Astrocyte of the cerebellum (primary cell): ENCODE measurements around the gene AKIP1.

Source experiments
- DNase-seq: peaks from one replicate; pipeline ENCODE4 v3.0.0-alpha.2; 2011; ENCODE audit warnings: low read depth
- H3K4me3 ChIP-seq: 2 replicates; pipeline ENCODE4 v1.5.1; 2011; ENCODE audit warnings: mild to moderate bottlenecking, low read depth, low read length, moderate library complexity
- CTCF ChIP-seq: IDR thresholded peaks from 2 replicates; pipeline ENCODE4 v1.5.1; 2012; ENCODE audit warnings: low read length, low read depth, moderate library complexity, mild to moderate bottlenecking; ENCODE audit errors: missing control alignments
- in situ Hi-C: cut with HindIII; loops from 2 replicates; pipeline ENCODE4 v1.10.0; 2017; ENCODE audit warnings: low sequenced_read_pairs

AKIP1 gene

GRCh38 chr11:8937159-8937558 is 26.2 kb downstream of the AKIP1 start:
- TF ChIP-seq CTCF, result no peak
- no peak overlapping the region for H3K4me3 ChIP-seq
- DNase-seq, result no peak
- in situ Hi-C loops, result no loop called here

- H3K4me3 ChIP-seq, result no peak overlapping the region
- TF ChIP-seq CTCF, result no peak
- DNase-seq, result no peak
- in situ Hi-C loops, result no loop called here
These were observed 26.7 kb downstream of the AKIP1 start for GRCh38 chr11:8937659-8938058.

GRCh38 chr11:8941341-8942103 is 30.5 kb downstream of the AKIP1 start:
- TF ChIP-seq CTCF, result no peak
- no peak for DNase-seq
- in situ Hi-C loops, result no loop called here
- H3K4me3 ChIP-seq, result no peak overlapping the region

- DNase-seq, result no peak
- H3K4me3 ChIP-seq, result no peak within 1 kb of the TSS
- in situ Hi-C loops, result no loop called here
- no peak for TF ChIP-seq CTCF
These were observed 31.6 kb downstream of the AKIP1 start, which contains the start of gene ASCL3 for GRCh38 chr11:8942518-8943066. Gene ASCL3 (minus strand): TSS chr11:8943016. CDS start chr11:8938161, 4,855 bp downstream.

GRCh38 chr11:8947230-8947943 is 36.4 kb downstream of the AKIP1 start:
- DNase-seq, result no peak
- no peak overlapping the region for H3K4me3 ChIP-seq
- in situ Hi-C loops, result loop anchor here (5.0 kb wide), 1 partner anchor 80 kb away; no protein-coding TSS in a partner anchor
- no peak for TF ChIP-seq CTCF

GRCh38 chr11:8948886-8949285 is 37.9 kb downstream of the AKIP1 start:
- no peak for DNase-seq
- in situ Hi-C loops, result loop anchor here (5.0 kb wide), 1 partner anchor 82 kb away; no protein-coding TSS in a partner anchor
- H3K4me3 ChIP-seq, result no peak overlapping the region

More at GRCh38 chr11:8948886-8949285, 37.9 kb downstream of the AKIP1 start:
- TF ChIP-seq CTCF, result no peak
